Gastroesophageal sphincter (tissue), 3 donors: ENCODE data around the gene PFKFB2.

ENCODE experiments used
- EP300 ChIP-seq: sonication (generic); formaldehyde crosslinking; IDR thresholded peaks from one replicate; pipeline ENCODE4 v1.6.1; 2017; ENCODE audit warnings: antibody characterized with exemption, mild to moderate bottlenecking
- TF ChIP-seq, protein P1 (sequence below), 4 experiments: fragments of 200-600 bp in 2 of 4; fragments of 450-650 bp in 2 of 4; sonication (generic) in 1 of 4; IDR thresholded peaks; one replicate each; pipeline ENCODE4 v1.5.1; 2017 to 2019; ENCODE audit warnings: antibody characterized with exemption in 4 of 4, mild to moderate bottlenecking in 2 of 4, moderate library complexity in 2 of 4

DNA sequence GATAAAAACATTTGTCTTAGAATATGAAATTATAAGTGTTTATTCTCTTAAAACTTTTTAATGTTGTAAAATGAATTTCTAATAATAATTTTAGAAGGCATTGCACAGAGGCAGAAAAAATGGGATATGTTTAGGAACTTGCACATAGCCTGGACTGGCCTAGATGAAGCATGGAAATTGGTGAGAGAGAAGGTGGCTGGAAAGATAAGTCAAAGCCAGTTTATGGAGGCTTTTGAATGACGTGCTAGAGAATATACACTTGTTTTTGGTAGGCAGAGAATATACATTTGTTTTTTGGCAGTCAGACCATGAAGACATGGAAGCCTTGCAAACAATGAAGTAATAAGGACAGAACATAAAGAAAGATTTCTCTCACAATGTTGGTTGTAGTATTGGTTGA, 48.6 kb downstream of the PFKFB2 start:
- TF ChIP-seq, protein P1, sequence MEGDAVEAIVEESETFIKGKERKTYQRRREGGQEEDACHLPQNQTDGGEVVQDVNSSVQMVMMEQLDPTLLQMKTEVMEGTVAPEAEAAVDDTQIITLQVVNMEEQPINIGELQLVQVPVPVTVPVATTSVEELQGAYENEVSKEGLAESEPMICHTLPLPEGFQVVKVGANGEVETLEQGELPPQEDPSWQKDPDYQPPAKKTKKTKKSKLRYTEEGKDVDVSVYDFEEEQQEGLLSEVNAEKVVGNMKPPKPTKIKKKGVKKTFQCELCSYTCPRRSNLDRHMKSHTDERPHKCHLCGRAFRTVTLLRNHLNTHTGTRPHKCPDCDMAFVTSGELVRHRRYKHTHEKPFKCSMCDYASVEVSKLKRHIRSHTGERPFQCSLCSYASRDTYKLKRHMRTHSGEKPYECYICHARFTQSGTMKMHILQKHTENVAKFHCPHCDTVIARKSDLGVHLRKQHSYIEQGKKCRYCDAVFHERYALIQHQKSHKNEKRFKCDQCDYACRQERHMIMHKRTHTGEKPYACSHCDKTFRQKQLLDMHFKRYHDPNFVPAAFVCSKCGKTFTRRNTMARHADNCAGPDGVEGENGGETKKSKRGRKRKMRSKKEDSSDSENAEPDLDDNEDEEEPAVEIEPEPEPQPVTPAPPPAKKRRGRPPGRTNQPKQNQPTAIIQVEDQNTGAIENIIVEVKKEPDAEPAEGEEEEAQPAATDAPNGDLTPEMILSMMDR (IDR thresholded peaks at IDR 0.05), result no peak
- TF ChIP-seq EP300, result no peak
